Retinal pigment epithelial cell (primary cell): ENCODE measurements around the gene HNMT.

Experiments used
- DNase-seq: peaks from one replicate; pipeline ENCODE4 v3.0.0-alpha.2; 2010; ENCODE audit warnings: low read depth
- H3K4me3 ChIP-seq: 2 replicates; pipeline ENCODE4 v1.5.1; 2011; ENCODE audit warnings: mild to moderate bottlenecking, low read length, control low read depth, moderate library complexity
- TF ChIP-seq, protein P1 (sequence below): conservative IDR thresholded peaks from 2 replicates; pipeline ENCODE4 v1.5.1; 2011; ENCODE audit warnings: low read depth, low read length, control low read depth, inconsistent platforms

HNMT gene

DNA sequence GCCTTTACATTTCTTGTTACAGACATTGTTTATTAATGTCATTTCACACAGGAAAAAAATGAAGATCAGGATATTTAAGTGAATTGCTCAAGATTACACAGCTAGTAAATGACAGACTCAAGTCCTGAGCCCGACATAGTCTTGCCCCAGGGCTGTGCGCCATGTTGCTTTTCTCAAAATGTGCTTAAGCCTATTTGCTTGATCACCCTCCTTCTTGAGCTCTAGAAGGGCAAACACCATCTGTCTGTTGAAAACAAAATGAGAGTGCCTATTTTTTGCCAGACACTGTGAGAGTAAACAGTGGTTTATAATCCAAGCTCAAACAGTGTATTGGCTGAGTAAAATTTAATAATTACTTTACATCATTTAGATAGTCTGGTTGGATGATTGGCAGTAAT, 34.8 kb upstream of the HNMT start:
- TF ChIP-seq, protein P1, sequence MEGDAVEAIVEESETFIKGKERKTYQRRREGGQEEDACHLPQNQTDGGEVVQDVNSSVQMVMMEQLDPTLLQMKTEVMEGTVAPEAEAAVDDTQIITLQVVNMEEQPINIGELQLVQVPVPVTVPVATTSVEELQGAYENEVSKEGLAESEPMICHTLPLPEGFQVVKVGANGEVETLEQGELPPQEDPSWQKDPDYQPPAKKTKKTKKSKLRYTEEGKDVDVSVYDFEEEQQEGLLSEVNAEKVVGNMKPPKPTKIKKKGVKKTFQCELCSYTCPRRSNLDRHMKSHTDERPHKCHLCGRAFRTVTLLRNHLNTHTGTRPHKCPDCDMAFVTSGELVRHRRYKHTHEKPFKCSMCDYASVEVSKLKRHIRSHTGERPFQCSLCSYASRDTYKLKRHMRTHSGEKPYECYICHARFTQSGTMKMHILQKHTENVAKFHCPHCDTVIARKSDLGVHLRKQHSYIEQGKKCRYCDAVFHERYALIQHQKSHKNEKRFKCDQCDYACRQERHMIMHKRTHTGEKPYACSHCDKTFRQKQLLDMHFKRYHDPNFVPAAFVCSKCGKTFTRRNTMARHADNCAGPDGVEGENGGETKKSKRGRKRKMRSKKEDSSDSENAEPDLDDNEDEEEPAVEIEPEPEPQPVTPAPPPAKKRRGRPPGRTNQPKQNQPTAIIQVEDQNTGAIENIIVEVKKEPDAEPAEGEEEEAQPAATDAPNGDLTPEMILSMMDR: no peak
- no peak overlapping the region for H3K4me3 ChIP-seq
- DNase-seq: no peak

DNA sequence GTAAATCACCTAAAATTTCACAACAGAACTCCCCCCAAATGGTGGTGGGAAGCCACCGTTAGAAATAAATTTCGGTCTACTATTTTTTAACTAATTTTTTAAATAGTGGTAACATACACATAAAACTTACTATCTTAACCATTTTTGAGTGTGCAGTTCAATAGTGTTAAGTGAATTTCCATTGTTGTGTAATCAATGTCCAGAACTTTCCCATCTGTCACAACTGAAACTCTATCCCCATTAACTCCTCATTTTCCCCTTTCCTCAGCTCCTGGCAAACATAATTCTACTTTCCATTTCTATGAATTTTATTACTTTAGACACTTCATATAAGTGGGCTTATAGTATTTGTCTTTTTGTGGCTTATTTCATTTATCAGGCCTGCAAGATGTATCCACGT, 34.1 kb upstream of the HNMT start:
- TF ChIP-seq, protein P1: no peak
- H3K4me3 ChIP-seq: no peak overlapping the region
- DNase-seq: no peak

DNA sequence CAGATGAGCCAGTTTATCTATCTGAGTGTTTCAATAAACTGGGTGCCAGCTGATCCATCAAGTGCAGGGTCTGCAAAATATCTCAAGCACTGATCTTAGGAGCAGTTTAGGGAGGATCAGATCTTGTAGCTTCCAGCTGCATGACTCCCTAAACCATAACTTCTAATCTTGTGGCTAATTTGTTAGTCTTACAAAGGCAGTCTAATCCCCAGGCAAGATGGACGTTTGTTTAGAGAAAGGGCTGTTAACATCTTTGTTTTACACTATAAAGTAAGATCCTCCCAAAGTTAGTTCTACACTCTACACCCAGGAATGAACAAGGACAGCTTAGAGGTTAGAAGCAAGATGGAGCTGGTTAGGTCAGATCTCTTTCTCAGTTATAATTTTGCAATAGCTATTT, 28.7 kb upstream of the HNMT start:
- H3K4me3 ChIP-seq: no peak overlapping the region
- TF ChIP-seq, protein P1: no peak
- no peak for DNase-seq

DNA sequence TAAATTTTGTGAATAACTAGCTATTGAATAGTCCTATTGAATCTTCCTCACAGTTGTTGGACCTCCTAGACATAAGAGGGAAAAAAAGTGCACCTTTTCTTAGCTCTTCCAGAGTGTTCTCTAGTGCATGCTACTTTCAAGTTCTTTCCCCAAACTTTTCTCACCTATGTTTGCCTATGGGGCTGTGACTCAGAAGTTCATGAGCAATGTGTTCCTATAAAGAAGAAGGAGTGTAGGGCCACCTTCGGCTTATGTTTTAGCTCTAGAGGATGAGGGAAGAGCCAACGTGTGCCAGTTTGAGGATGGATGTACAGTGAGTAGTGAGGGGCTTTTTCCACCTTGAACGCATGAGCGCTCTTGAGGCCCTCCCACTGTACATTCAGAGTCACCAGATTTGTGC, 27.0 kb upstream of the HNMT start:
- TF ChIP-seq, protein P1: no peak
- no peak overlapping the region for H3K4me3 ChIP-seq
- no peak for DNase-seq

DNA sequence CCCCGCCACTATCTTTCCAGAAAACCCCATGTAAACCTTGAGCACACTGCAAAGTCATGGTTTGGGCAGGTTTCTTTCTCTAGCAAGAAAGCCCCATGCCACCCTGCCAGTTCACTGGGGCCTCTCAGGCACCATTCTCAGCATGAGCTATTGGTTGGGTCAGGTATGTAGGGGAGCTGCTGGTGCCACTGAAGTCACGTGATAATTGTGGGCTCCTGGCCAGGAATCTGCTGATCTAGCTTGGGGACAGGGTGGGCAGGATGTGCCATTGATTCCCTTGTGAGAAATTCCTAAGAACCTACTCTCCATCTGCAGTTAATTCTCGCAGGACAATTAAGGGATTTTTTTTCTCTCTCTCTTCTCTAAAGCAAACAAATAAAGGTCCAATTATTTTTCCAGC, 26.5 kb upstream of the HNMT start:
- DNase-seq: no peak
- H3K4me3 ChIP-seq: no peak overlapping the region
- TF ChIP-seq, protein P1: no peak

DNA sequence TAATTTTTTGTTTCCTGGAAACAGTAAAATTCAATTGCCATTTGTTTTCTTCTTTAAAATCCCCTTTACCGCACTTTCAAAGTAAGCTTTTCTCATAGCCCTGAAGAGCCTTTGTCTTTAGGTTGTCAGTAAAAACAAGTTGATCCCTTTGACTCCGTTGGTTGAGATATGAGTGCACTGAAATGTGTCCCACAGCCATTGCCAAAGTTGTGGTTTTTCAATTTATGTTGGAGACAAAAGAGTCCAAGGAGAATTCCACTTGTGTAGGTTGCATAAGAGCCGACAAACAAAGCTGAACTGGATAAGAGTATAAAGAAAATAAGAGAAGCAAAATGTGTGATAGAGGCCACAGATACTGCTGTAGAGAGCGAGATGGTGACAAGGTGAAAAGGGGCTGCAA, 26.1 kb upstream of the HNMT start:
- no peak for DNase-seq
- no peak overlapping the region for H3K4me3 ChIP-seq
- TF ChIP-seq, protein P1: no peak

DNA sequence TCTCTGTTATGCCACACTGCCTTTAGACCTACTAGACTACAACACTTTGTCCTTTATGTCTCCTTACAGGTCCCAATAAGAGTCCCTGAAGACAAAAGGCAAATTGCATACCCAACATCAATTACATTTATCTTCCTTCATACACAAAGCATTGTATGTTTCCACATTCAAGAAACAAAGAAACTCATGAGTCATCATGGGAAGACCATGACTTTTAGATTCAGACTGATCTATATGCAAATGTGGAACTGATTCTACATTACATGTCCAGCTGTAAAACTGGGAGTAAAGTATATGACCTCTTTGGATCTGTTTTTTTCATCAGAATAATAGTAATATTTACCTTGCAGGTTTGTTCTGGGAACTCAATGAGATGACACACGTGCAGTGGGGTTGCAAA, 25.2 kb upstream of the HNMT start:
- H3K4me3 ChIP-seq: no peak overlapping the region
- DNase-seq: no peak
- TF ChIP-seq, protein P1: no peak
